HL-60/S4 treated with phorbol 12-myristate 13-acetate at 8.2 ng/mL for 4 days and 3 days (cell line): ENCODE results near the gene NR0B1.

Experiments
- in situ Hi-C: fragments of 300-500 bp; cut with MboI; formaldehyde crosslinking; loops from 2 replicates; pipeline ENCODE4 v1.15.0; 2022; ENCODE audit warnings: low sequenced_read_pairs

Gene NR0B1

DNA sequence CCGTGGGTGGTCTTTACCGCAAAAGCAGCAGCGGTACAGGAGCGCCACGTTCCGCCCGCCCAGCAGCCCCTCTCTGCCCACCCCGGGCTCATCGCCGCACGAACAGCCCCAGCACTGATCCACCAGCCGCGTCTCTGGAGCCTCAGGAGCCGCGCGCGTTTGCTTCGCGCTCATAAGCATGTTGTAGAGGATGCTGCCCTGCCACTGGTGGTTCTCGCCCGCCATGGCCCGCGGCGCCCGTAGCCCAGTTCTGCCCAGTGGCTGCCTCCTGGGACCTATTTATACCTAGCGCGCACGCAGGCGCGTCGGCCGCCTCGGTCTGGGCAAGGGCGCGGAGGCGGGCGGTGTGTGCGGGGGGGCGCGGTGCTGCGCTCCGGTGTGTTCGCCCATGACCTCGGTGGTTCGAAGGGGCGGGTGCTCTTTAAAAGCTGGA lies at the start of gene NR0B1:
NR0B1 (minus strand) TSS at position 252 of the 433 bp plus-strand sequence; CDS start at position 225, 27 bp downstream.
- in situ Hi-C loops: no loop called here

DNA sequence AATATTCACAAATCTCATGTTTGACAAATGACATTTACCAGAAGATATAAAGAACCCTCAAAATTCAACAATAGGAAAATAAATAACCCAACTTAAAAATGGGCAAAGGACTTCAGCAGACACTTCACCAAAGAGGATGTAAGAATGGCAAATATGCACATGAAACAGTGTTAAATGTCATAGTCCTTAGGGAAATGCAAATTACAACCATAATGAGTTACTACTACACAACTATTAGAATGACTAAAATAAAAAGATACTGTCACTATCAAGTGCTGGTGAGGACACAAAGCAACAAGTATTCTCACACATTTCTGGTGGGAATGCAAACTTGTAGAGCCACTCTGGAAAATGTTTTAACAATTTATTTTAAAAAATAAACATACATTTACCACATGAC lies 40.8 kb upstream of the NR0B1 start:
- in situ Hi-C loops: no loop called here

DNA sequence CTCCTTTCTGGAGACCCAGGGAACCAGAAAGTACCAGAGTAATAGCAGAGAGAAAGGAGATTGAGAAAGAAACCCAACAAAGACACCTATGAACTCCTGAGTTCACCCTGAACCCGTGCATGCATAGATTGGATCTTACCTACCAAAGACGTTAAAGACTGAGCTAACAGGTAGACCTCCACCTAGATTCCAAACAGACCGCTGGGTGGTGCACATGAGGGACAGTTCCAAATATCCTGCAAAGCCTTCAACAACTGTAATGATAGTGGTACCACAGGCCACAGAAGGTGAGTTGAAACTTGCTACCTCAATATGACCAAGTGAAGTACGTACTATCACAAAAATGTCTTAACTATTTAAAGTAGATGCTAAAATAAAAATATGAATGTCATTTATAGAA lies 34.0 kb upstream of the NR0B1 start:
- in situ Hi-C loops: no loop called here

- in situ Hi-C loops: no loop called here
Measured at GRCh38 chrX:30340753-30341152, 31.6 kb upstream of the NR0B1 start.

DNA sequence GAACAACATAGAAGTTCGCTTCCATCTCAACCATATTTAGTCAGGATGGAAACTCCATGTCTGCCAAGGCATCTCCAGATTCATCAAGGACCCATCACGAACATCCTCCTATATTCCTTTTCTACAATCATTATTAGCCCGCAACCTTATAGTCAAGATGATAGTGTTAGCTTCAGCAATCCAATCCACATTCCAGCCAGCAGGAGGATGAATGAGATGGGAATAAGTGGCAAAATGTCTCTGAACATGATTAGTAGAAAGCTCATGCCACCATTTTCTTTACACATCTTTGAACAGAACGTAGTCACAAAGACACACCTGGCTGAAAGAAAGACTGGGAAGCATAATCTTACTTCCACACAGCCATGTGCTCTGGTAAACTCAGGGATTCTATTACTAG lies 18.6 kb upstream of the NR0B1 start:
- in situ Hi-C loops: no loop called here

DNA sequence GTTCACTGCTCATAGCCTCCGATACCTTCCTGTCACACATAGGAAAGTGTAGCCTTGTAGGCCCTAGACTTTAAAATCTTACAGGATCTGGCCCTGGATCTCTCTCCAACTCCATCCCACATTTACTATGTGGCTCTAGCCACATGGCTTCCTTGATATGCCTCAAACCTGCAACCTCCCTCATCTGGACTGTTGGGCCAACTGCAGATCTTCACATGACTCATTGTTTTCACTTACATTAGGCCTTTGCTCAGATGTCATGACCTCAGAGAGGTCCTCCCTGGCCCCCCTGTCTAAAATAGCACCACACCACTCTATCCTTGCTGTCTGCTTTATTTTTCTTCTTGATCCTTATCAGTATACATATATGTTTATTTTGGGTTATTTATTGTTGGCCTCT lies 8.1 kb upstream of the NR0B1 start:
- in situ Hi-C loops: no loop called here

DNA sequence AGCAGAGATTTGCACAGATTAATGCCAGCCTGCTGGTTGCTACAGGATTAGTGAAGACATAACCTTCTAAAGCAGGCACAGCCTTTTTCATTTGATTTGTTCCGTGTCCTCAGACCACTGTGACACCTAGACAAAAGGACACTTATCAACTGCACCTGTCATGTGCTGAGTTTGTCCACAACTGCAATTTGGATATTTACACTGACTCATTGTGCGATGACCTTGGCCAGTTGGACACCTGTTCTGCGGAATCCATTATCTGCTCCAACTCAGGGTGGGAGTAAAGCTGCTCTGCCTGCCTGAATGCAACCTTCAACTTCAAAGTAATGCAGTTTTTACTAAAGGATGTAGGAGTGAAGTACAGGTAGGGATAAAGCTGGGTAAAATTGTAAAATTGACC lies 4.1 kb upstream of the NR0B1 start:
- in situ Hi-C loops: no loop called here

GRCh38 chrX:30312858-30313257 lies 3.7 kb upstream of the NR0B1 start:
- in situ Hi-C loops: no loop called here

GRCh38 chrX:30310429-30311206 lies 1.4 kb upstream of the NR0B1 start:
- in situ Hi-C loops: no loop called here

GRCh38 chrX:30308263-30309138 lies 689 bp downstream of the NR0B1 start:
- in situ Hi-C loops: no loop called here

- in situ Hi-C loops: no loop called here
Measured at GRCh38 chrX:30307466-30307865, 1.7 kb downstream of the NR0B1 start.

DNA sequence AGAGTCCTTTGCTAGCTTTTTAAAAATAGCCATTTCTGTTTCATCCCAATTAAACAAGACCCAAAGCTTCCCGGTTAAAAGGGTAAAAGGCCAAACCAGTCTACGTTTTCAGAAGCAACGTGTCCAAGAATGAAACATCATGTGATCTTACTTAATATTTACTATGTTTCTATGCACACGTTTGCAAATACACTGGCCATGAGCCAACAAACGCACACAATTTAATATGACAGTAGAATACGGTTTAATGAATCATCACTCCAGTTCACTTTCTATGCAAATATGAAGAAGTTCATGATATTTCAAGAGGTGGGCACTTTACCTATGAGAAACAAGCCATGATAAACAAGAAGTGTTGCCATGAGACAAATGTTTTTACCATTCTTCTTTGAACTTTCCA lies 4.3 kb downstream of the NR0B1 start:
- in situ Hi-C loops: no loop called here

GRCh38 chrX:30302956-30303355 lies 6.2 kb downstream of the NR0B1 start:
- in situ Hi-C loops: no loop called here

GRCh38 chrX:30301963-30302362 lies 7.2 kb downstream of the NR0B1 start:
- in situ Hi-C loops: no loop called here

DNA sequence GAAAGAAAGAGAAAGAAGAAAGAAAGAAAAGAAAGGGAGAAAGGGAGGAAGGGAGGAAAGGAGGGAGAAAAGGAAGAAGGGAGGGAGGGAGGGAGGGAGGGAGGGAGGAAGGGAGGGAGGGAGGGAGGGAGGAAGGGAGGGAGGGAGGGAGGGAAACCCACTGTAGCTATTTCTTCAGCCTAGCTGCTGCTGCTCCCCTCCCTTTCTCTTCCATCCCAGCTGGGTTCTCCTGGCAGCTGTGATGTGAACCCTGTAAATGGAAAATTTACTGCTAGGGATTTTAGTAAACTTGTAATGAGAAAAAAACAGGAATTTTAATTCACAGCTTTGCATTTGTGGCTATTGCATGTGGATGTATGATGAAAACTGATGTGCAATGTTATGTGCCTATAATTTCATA lies 8.0 kb downstream of the NR0B1 start:
- in situ Hi-C loops: no loop called here

DNA sequence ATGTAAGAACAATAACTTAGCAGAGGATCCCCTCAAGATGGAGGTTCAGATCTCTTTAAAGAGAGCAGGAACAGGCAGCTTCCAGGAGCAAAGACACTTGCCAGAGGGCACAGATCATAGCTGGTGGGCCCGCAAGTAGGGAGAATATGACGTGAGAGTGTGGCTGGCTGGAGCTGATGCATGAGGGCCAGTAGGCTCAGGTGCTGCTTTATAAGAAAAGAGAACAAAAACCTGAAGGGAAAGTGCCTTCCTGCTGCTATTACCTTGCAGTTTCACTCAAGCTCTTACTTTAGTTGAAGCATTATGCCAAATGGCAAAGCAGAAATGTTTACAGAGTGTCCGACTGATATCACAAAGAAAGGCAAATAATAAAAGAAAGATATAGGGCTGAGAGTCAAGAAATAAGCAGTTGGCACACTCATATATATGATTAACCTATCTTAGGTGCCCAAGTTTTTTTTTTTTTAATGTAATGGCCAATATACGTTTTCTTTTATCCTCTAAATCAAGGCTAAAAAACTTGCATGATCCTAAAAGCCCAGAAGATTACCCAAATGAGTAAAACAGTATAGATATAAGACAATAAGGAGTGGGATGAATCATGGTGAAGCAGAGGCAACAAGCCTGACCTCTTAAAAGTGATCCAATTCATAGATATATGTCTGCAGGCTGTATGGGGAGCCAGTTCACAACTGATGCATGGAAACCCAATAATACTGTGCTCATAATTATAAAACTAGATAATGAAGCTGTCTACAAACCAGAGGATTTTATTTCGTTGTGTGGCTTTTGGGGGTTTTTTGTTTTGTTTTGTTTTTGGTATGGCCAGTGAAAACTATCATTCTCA lies 12.6 kb downstream of the NR0B1 start:
- in situ Hi-C loops: no loop called here

DNA sequence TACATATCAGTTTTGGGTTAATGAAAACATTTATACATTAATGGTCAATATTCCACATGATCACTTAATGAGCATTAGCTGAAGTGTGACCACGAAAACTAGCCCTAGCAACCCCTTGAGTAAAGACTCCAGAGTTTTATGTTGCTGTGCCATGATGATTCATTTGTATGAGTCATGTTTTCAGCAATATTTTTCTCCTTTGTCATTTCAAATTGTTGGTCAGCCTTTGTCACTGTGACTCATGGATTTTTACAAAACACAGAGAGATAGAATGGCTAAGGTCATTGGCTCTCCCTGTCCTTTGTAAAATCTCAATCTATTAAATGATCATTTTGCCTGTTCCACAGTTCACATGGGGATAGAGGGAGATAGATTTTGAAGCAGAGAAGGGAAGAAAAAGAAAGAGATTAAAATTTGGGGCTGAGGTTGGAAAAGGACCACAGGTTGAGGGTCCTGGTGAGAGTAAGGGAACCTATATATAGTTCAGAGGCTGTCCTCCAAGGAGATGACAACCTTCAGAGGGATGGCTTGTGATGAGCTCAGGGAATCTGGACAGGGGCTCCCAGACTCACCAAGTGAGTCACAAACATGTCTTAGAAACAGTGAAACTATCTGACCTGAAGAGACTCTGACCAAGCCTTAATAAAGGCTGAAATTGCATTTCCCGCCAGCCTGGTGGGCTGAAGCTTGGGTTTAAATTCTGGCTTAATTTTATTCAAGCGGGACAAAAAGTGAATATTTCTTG lies 25.6 kb downstream of the NR0B1 start:
- in situ Hi-C loops: no loop called here

DNA sequence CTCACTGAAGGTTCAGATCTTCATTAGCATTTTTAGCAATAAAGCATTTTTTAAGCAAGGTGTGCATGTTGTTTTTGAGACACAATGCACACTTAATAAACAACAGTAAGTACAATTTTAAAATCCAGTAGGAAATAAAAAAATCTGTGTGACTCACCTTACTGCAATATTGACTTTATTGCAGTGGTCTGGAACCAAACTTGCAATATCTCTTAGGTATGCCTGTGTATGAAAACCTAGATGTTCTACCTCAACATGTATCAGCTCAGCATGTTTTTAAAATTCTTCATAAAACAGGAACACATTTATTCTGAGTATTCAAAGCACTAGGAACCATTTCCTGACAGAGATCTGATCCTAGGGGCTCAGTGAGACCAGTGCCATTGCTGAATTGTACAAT lies 26.7 kb downstream of the NR0B1 start:
- in situ Hi-C loops: no loop called here

- in situ Hi-C loops: no loop called here
Measured at GRCh38 chrX:30280428-30280827, 28.8 kb downstream of the NR0B1 start.

DNA sequence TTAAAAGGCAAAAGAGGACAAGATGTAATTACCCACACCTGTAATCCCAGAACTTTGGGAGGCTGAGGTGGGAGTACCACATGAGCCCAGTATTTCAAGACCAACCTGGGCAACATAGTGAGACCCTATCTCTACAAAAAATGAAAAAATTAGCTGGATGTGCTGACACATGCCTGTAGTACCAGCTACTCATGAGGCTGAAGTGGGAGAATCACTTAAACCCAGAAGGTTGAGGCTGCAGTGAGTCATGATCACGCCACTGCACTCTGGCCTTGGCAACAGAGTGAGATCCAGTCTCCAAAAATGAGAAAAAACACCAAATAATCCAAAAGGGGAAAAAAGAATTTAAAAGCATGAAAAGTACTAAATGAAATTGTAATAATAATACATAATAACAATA lies 30.8 kb downstream of the NR0B1 start:
- in situ Hi-C loops: no loop called here
